Measurements from ENCODE around the gene STAM2. TPM values are rescaled to one million over a fixed set of nuclear protein-coding genes. Genes with fewer than 3 reads are reported as not detected.

The STAM2 gene
- total and polyA plus RNA-seq, 7 experiments from 2014 or later: 2.6 to 22.2 (median 15.0) TPM

GRCh38 chr2:152071518-152071917 lies 104.0 kb downstream of the STAM2 start:
- Histone ChIP-seq H3K36me3 (ENCODE audit: control insufficient read depth in 2 of 3, insufficient read depth in 3 of 3, low read length in 3 of 3) (no peaks in the 10 kb centered on the region), H3K27me3 (ENCODE audit: control insufficient read depth in 2 of 2, insufficient read depth in 2 of 2, low read length in 2 of 2) (no peaks in the 10 kb centered on the region), H3K4me1 (ENCODE audit: control insufficient read depth in 2 of 2, insufficient read depth in 2 of 2, low read length in 2 of 2) (no peaks in the 10 kb centered on the region), H3K4me3 (ENCODE audit: low read length) (no peak overlapping the region), H3K9me3 (ENCODE audit: control insufficient read depth in 2 of 3, low read length in 3 of 3) (no peaks in the 10 kb centered on the region), H3K27ac (ENCODE audit: low read depth, low read length) (no peak overlapping the region)
- DNase-seq (no peak), ATAC-seq (no peak)
- no peaks in the 10 kb centered on the region for H3K36me3 Mint-ChIP-seq
- H3K27me3 Mint-ChIP-seq: peaks cover 0 to 4% (median 0%) of the 10 kb centered on the region in 5 donors
- H3K4me1 Mint-ChIP-seq: no peaks in the 10 kb centered on the region
- H3K4me3 Mint-ChIP-seq: no peak overlapping the region
- CTCF ChIA-PET: no interaction called here
- POLR2A ChIA-PET: no interaction called here
- H3K27ac Mint-ChIP-seq: no peak overlapping the region
- peaks cover 0 to 3% (median 0%) of the 10 kb centered on the region in 11 donors for H3K9me3 Mint-ChIP-seq
- intact Hi-C loops (cut with micrococcal nuclease): no loop called here

- Mint-ChIP-seq H3K27me3 (peaks cover 0 to 4% (median 2%) of the 10 kb centered on the region in 5 donors), H3K36me3 (no peaks in the 10 kb centered on the region), H3K9me3 (peaks cover 0 to 3% (median 0%) of the 10 kb centered on the region in 11 donors), H3K4me1 (no peaks in the 10 kb centered on the region), H3K27ac (no peak overlapping the region), H3K4me3 (no peak overlapping the region)
- H3K4me1 ChIP-seq (ENCODE audit: control insufficient read depth in 2 of 2, insufficient read depth in 2 of 2, low read length in 2 of 2): no peaks in the 10 kb centered on the region
- H3K36me3 ChIP-seq (ENCODE audit: control insufficient read depth in 2 of 3, insufficient read depth in 3 of 3, low read length in 3 of 3): no peaks in the 10 kb centered on the region
- DNase-seq (no peak), ATAC-seq (peak; percentile 29)
- H3K4me3 ChIP-seq (ENCODE audit: low read length): no peak overlapping the region
- POLR2A ChIA-PET: no interaction called here
- no peak overlapping the region for H3K27ac ChIP-seq (ENCODE audit: low read depth, low read length)
- no peaks in the 10 kb centered on the region for H3K27me3 ChIP-seq (ENCODE audit: control insufficient read depth in 2 of 2, insufficient read depth in 2 of 2, low read length in 2 of 2)
- CTCF ChIA-PET: no interaction called here
- intact Hi-C loops (cut with micrococcal nuclease): no loop called here
- no peaks in the 10 kb centered on the region for H3K9me3 ChIP-seq (ENCODE audit: control insufficient read depth in 2 of 3, low read length in 3 of 3)
Measured at GRCh38 chr2:152071092-152071491, 104.5 kb downstream of the STAM2 start.

GRCh38 chr2:152068226-152068625 lies 107.3 kb downstream of the STAM2 start:
- Histone ChIP-seq H3K27ac (ENCODE audit: low read depth, low read length) (no peak overlapping the region), H3K27me3 (ENCODE audit: control insufficient read depth in 2 of 2, insufficient read depth in 2 of 2, low read length in 2 of 2) (no peaks in the 10 kb centered on the region), H3K9me3 (ENCODE audit: control insufficient read depth in 2 of 3, low read length in 3 of 3) (no peaks in the 10 kb centered on the region), H3K4me3 (ENCODE audit: low read length) (no peak overlapping the region), H3K4me1 (ENCODE audit: control insufficient read depth in 2 of 2, insufficient read depth in 2 of 2, low read length in 2 of 2) (no peaks in the 10 kb centered on the region), H3K36me3 (ENCODE audit: control insufficient read depth in 2 of 3, insufficient read depth in 3 of 3, low read length in 3 of 3) (no peaks in the 10 kb centered on the region)
- ATAC-seq (no peak), DNase-seq (no peak)
- POLR2A ChIA-PET: no interaction called here
- CTCF ChIA-PET: no interaction called here
- Mint-ChIP-seq H3K36me3 (no peaks in the 10 kb centered on the region), H3K4me3 (no peak overlapping the region), H3K27me3 (peaks cover 2 to 12% (median 7%) of the 10 kb centered on the region in 5 donors), H3K27ac (no peak overlapping the region), H3K4me1 (no peaks in the 10 kb centered on the region), H3K9me3 (peaks cover 0 to 3% (median 0%) of the 10 kb centered on the region in 11 donors)
- intact Hi-C loops (cut with micrococcal nuclease): no loop called here

GRCh38 chr2:152067823-152068222 lies 107.7 kb downstream of the STAM2 start:
- Mint-ChIP-seq H3K36me3 (no peaks in the 10 kb centered on the region), H3K4me3 (no peak overlapping the region), H3K27me3 (peaks cover 2 to 13% (median 8%) of the 10 kb centered on the region in 5 donors), H3K27ac (no peak overlapping the region), H3K4me1 (no peaks in the 10 kb centered on the region), H3K9me3 (peaks cover 0 to 3% (median 0%) of the 10 kb centered on the region in 11 donors)
- intact Hi-C loops (cut with micrococcal nuclease): no loop called here
- DNase-seq (no peak), ATAC-seq (no peak)
- H3K27me3 ChIP-seq (ENCODE audit: control insufficient read depth in 2 of 2, insufficient read depth in 2 of 2, low read length in 2 of 2): no peaks in the 10 kb centered on the region
- H3K4me3 ChIP-seq (ENCODE audit: low read length): no peak overlapping the region
- CTCF ChIA-PET: interaction anchor here (0.6 kb wide), 1 partner anchor 95 kb away, joined by 3 read pairs; no protein-coding TSS in a partner anchor
- H3K9me3 ChIP-seq (ENCODE audit: control insufficient read depth in 2 of 3, low read length in 3 of 3): no peaks in the 10 kb centered on the region
- no peak overlapping the region for H3K27ac ChIP-seq (ENCODE audit: low read depth, low read length)
- H3K4me1 ChIP-seq (ENCODE audit: control insufficient read depth in 2 of 2, insufficient read depth in 2 of 2, low read length in 2 of 2): no peaks in the 10 kb centered on the region
- POLR2A ChIA-PET: no interaction called here
- H3K36me3 ChIP-seq (ENCODE audit: control insufficient read depth in 2 of 3, insufficient read depth in 3 of 3, low read length in 3 of 3): no peaks in the 10 kb centered on the region

Other genes starting within 250 kb of the STAM2 start
- 1 to 10 TPM in 1 of 5 experiments, under 1 TPM in 4; 0.16 to 2.5 (median 0.42) TPM for gene CACNB4, start 76.7 kb downstream of the STAM2 start, total RNA-seq
- gene CACNB4, start 76.7 kb downstream of the STAM2 start, polyA plus RNA-seq: not detected
- 1 to 10 TPM in 4 of 5 experiments, under 1 TPM in 1; 0.66 to 2.7 (median 1.7) TPM for gene FMNL2, start 159.4 kb upstream of the STAM2 start, total RNA-seq
- gene FMNL2, start 159.4 kb upstream of the STAM2 start, polyA plus RNA-seq: under 1 TPM; 0.16 to 0.33 TPM